ENCODE measurements around the gene MAPK13. TPM values are rescaled to one million over a fixed set of nuclear protein-coding genes. Genes with fewer than 3 reads are reported as not detected.

Gene MAPK13
- total RNA-seq, 1 donor from 2014 or later: 0.70 TPM

DNA sequence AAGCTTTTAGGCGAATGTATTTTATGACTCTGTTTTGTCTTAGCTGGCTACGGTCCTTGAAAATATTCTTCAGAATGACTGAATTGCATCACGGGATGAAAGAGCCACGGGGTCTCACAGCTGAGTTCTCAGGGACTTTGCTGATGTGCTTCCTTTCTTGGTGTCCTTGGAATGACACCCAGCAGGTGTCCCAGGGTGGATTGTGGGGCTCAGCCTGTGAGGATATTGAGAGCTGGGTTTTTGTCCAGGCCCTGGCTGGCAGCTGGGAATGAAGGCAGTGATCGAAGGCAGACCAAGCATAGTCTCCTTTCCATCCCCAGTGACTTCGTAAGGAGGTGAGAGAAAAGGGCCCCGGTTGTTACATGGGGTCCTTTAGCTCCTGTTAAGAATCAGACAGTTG is 18.8 kb upstream of the MAPK13 start:
- ATAC-seq: no peak
- DNase-seq (ENCODE audit: missing footprints): no peak
- intact Hi-C loops (cut with DNase I): no loop called here

DNA sequence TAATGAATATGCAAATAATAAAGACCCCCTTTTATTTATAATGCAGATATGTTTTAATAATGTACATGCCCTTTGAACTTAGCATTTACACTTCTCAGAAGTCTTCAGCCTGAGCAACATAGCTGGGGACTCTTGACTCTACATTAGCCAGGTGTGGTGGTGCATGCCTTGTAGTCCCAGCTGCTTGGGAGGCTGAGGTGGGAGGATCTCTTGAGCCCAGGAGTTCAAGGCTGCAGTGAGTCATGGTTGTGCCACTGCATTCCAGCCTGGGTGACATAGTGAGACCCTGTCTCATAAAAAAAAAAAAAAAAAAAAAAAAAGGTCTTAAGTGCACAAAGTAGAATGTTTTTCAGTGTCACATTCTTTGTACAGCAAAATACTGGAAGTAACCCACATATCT is 17.3 kb upstream of the MAPK13 start:
- no peak for DNase-seq (ENCODE audit: missing footprints)
- no peak for ATAC-seq
- intact Hi-C loops (cut with DNase I): no loop called here

DNA sequence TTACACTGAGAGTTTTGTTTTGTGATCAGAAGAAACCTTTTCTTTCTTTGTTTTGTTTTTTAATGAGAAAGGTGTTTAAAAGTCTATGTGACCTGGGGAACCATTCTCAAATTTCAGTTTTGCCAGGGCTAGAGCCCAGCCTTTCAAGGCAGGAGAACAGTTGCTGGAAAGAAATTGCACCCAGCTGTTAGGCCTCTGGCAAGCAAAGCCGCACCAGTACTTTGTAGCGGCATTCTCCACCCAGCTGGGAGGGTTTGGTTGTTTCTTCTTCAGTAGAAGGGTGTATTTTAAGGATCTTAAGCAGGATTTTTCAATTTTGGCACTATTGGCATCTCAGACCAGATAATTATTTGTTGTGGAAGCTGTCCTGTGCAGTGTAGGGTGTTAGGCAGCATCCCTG is 16.6 kb upstream of the MAPK13 start:
- ATAC-seq (no peak), DNase-seq (ENCODE audit: missing footprints) (no peak)
- intact Hi-C loops (cut with DNase I): no loop called here

DNA sequence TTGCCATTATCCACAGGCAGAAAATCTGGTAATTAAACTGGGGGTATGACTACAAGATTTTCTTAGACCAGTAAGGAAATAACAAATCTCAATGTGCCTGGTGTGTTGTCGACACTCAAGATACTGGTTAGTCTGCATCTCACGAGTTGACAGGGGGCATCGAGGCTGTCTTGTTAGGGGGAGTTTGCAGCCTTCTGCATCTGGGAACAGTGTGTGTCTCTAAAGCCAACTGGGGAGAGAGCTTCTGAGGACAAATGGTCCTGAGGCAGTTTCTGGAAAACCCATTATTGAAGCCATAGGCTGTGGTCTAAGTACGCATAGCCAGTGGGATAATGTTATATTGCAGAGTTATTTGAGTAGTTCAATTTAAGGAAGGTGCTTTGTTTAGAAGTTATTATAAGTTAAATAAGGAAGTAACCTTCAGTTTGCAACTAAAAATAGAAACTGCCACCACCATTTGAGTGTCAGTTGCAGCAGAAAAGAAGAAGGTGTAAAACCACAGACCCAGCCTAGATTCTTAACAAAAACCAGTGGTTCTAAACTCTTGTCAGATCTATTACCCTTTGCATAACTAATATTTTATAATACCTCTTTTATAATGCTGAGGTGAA is 15.4 kb upstream of the MAPK13 start:
- ATAC-seq (no peak), DNase-seq (ENCODE audit: missing footprints) (no peak)
- intact Hi-C loops (cut with DNase I): no loop called here

DNA sequence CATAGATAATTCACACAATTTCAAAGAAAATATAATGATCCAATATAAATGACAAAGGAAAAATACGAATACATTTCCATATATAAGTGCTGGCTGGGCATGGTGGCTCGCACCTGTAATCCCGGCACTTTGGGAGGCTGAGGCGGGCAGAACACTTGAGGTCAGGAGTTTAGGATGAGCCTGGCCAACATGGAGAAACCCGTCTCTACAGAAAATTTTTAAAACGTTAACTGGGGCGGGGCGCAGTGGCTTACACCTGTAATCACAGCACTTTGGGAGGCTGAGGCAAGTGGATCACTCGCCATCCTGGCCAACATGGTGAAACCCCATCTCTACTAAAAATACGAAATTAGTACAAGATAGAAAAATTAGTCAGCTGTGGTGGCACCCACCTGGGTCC is 14.9 kb upstream of the MAPK13 start:
- no peak for DNase-seq (ENCODE audit: missing footprints)
- intact Hi-C loops (cut with DNase I): no loop called here
- no peak for ATAC-seq

DNA sequence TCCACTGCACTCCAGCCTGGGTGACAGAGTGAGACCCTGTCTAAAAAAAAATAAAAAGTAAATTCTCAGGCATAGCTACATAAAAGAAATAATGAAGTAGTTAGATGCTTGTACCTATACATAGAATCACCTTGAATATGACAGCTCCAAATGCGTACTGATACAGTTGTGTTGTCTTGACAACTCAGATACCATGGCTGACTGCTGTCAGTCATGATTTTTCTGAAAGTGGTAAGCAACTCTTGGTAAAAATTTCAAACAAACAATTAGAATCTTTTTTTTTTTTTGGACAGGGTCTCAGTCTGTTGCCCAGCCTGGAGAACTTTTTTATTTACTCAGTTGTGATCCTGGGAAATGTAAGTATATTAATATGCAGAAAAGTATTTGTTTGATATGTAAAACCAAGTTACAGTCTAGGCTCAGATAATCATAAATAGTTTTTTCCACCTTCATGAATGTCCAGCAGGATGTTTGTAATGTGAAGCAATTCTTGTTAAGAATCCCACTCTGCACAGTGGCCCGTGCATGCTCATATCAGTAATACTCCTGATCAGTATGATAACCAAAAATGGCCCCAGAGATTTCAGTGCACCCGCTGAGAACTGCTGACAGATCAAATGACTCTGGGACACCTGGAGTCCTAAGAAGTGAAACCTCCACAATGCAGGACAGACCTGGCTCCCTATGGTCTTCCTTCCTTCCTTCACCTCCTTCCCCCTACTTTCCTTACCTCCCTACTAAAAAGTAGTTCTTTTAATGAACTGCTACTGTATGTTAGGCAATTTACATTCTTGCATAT is 14.0 kb upstream of the MAPK13 start:
- no peak for DNase-seq (ENCODE audit: missing footprints)
- ATAC-seq: no peak
- intact Hi-C loops (cut with DNase I): no loop called here

DNA sequence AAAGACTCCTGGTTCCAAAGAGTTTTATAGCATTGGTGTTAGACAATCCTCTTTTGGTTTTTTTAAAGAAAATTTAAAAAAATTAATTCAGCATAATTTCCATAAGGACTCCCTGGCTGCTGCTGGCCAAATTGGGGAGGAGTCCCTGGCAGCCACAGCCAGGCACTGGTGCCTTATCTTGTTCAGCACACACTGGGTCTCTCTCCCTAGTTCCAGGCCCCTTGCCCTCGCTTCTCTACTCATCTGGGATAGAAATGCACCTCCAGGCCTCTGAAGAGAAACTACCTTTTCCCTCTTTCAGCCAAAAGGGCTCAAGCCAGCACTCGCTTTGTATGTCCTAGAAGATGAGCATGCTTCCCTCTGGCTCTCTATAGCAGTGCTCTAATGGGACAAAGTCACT is 13.4 kb upstream of the MAPK13 start:
- intact Hi-C loops (cut with DNase I): no loop called here
- DNase-seq (ENCODE audit: missing footprints) (no peak), ATAC-seq (no peak)

DNA sequence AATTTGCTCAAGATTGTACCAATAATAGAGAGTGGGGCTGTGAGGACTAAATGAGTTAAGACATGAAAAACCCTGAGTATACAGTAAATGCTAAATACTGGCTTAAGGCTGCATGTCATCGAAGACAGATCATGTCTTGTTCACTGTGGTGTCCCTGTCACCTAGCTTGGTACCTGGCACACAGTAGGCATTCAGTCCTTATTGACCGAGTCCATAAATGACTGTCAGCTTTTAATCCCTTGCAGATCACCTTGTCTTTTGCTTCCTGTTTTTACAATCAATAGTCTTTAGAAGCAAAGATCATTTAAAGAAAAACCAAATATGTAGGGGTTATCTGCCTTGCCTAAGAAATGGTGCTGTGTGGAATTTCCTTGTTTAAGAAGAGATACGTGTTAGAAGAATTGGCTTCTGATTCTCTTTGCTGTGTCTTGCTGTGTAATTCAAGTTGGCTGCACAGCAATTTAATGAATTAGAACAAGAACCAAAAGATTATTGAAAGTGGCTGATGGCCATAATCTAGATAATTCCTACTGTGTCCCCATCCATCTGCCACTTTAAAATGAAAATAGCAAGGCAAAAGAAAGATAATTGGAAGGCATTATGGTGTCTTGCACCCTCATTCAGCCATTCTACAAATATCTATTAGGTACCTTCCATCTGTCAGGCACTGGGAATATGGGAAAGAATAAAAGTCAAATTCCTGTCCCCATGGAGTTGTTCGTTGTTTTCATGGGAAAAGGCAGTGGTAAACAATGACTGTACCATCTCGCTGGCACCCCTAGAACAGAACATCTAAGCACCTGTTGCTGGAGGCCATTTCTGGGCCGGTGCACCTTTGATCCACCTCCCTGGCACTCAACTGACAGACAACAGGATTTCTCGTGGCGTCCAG is 12.4 kb upstream of the MAPK13 start:
- DNase-seq (ENCODE audit: missing footprints) (no peak), ATAC-seq (no peak)
- intact Hi-C loops (cut with DNase I): no loop called here

DNA sequence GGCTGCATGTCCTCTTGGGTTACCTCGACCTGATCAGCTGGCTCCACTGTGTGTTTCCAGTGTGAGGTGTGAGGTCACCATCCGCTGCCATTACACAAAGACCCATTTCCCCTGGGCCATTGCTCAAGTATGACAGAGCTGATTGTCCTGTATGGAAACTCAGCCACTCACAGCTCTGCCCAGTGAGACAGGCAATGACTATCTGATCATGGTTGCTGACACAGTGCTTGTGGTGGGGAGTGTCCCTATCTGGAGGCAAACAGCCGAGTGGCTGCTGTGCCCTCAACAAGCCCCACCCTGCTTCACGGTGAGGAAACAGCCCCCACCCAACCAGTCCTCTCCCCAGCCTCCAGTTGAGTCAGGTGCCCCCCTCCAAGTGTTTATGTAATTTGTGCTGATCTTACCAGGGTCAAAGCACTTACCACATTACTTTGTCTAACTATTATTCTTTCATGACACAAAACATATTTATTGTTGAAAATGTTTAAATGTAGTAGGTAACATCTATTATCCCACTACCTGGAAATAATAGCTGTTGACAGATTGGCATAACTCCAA is 11.7 kb upstream of the MAPK13 start:
- peak; percentile 41 for ATAC-seq
- DNase-seq (ENCODE audit: missing footprints): no peak
- intact Hi-C loops (cut with DNase I): no loop called here

DNA sequence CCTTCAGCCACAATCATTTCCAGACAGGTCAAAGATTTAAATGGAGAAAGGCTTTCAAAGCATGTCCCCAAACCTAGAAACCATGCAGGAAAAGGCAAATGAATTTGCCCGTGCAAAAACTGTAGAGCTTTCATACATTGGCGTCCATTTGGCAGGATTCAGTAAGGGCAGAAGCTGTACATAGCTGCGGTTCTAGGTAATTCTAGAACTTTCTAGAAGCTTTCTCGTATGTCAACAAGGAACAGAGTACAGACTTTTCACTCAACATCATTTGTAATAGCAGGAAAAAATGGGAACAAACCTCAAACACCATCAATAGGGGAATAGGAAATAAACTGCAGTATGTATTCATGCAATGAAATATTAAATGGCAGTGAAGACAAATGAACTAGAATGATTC is 11.1 kb upstream of the MAPK13 start:
- DNase-seq (ENCODE audit: missing footprints) (no peak), ATAC-seq (no peak)
- intact Hi-C loops (cut with DNase I): no loop called here

DNA sequence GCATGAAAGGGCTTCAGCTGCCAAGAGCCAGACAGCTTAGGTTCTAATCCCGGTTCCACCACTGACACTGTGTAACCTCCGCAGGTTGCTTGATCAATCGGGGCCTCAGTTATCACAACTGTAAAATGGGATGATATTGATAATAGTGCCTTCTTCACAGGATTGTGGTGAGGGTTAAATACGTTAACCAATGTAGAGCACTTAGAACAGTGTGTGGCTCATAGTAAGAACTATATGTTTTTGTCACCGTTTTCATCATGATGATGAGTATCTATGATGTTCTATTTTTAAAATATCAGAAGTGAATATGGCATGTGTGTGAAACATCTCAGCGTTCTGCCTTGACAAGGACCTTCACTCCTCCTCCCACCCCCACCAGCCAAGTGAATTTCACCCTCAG is 10.3 kb upstream of the MAPK13 start:
- ATAC-seq (no peak), DNase-seq (ENCODE audit: missing footprints) (no peak)
- intact Hi-C loops (cut with DNase I): no loop called here

DNA sequence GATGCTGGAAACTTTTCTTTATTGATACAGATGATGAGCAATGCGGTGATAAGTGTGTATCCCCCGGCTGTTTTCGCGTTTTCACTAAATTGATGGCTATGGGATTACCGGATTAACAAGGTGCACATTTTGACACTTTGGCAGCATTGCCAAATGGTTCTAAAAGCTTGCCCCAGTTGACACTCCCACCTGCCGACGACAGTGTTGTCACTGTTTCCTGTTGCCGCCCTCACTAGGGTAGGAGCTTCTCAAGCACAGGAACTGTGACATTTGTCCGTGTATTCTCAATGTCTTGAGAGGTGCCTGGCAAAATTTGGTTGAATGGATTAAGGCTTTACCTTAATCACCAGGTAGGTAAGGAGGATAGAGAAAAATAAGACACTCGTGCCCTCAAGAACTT is 9.8 kb upstream of the MAPK13 start:
- intact Hi-C loops (cut with DNase I): no loop called here
- DNase-seq (ENCODE audit: missing footprints) (peak; percentile 72), ATAC-seq (no peak)

DNA sequence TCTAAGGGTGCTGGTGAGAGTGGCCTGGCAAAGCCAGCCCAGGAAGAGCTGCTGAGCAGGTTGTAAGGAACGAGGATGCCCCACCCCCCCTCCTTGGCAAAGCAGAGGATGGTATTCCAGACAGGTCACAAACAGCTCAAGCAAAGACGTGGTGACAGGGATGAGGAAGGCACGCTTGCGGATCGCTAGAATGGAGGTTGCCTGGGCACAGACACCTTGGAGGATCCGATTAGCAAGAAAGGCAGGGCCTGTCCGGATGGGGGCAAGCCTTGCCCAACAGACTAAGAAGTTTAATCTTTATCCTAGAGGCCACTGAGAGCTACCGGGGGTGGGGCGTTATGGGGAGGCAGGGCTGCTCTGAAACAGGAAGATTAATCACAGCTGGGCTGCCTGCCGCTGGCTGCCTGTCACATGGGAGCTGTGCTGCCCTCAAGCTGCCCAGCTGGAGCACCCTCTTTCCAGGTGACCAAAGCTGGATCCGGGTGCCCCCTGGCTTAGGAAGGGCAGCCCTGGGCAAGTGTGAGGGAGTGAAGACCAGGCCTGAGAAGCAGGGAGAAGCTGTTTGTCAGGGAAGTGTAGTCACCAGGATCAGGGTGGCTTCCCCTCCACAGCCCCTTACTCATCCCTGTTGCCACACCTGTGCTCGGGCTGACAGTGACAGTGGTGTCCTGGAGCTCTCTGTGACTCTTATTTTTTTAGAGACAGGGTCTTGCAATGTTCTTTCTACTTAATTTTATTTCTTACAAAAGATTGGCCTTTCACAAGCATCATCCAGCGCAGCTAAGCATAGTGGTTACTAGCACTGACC is 9.1 kb upstream of the MAPK13 start:
- DNase-seq (ENCODE audit: missing footprints): peak; percentile 75
- intact Hi-C loops (cut with DNase I): no loop called here
- peak; percentile 10 for ATAC-seq

DNA sequence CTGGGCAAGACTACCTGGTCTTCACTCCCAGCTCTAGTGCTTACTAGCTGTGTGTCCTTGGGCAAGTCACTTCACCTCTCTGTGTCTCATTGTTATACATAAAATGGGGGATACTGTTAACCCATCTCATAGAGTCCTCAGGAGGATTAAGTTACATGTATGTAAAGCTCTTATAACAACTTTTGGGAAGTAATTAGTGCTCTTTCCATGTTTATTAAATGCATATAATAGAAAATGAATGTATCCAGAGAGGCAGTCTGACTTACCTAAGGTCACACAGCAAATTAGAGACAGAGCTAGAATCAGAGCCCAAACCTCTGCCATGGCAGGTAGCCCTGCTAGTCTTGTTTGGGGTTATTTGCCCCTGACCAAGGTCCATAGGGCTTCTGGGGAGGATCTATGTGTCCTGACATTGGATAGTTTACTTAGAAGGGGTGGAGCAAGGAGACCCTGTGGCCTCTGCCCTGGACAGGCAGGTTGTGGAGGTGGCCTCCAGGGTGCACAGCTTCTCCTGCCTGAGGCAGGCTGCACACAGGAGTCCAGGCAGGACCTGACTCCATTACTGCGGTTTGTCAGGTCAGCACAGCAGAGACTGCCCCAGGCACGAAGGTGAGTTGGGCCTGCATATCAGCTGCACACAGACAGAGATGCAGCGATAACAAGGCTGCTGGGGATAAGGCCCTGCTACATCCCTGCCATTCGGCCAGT is 8.4 kb upstream of the MAPK13 start:
- intact Hi-C loops (cut with DNase I): no loop called here
- DNase-seq (ENCODE audit: missing footprints): no peak
- no peak for ATAC-seq

DNA sequence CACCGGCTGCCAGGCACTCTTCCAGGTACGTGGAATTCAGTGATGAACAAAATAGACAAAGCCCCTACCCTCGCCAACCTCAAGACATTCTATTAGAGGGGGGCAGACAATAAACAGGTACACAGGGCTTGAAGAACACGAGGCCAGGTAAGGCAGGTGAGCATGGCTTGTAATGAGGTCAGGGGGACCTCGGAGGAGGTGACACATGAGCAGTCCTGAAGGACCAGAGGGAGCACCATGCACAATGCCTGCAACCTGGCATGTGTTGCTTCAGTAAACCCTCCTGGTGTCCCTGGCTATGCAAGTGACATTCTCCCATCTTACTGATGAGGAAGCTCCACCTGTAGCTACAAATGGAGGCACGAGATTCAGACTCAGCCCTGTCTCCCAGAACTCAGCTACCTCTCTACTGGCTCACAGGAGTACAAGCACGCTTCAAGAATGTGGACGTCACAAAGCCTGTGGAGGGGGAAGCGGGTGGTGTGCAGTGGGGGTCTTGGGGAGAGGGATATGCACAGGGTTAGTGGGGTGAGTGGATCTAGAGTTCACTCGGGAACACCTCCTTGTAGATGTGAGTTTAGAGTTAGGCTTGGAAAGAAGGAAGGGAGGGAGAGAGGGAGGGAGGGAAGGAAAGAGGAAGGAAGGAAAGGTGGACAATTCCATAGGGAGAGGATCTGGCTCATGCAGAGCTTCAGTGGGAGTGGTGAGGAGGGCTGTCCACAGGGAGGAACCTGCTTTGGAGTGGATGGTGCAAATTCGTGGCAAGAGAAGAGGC is 7.6 kb upstream of the MAPK13 start:
- DNase-seq (ENCODE audit: missing footprints) (no peak), ATAC-seq (no peak)
- intact Hi-C loops (cut with DNase I): no loop called here

DNA sequence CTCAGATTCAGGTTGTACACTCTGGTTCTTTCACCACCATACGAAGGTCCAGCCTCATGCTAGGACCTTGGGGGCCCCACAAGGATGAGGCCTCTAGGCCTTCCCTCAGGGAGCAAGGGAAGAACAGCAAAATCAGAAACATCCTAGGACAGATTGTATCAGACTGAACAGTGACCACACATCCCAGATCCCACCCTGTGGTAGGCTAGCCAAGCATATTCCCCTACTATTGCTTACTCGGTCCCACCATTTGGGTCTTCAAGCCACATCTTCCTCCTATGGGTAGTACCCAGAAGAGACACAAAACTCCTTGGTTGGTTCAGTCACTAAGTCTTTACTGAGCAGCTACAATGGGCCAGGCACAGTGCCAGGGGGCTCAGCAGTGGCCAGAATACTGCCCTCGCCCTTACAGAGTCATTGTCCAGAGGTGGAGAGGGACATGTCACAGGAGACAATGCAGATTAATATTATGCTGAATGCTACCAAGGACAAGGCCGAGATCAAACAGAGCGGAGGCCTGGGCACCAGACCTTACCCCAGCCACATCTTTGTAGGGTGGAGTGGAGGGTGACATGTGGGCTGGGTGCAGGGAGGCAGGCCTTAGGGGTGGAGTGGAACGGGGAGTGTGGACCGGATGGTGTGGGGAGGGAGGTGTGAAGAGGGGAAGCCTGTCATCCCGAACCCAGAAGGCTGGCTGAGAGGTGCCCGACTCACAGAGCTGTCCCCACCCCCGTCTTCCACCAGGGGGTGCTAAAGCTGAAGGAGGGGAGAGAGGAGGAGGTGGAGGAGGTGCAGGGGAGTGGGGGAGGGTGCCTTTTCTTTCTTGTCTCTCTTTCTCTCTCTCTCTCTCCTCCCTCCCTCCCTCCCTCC is 6.8 kb upstream of the MAPK13 start:
- intact Hi-C loops (cut with DNase I): loop anchor here (2.0 kb wide), 2 partner anchors 73 to 237 kb away; partner anchors contain the start of gene BRPF3
- ATAC-seq (peak; percentile 85), DNase-seq (ENCODE audit: missing footprints) (peak; percentile 87)

All from Right ventricle myocardium inferior (tissue), 1 donor.